Transverse colon (tissue), 4 donors: Measurements from ENCODE around the gene AQR. TPM values are rescaled to one million over a fixed set of nuclear protein-coding genes. Genes with fewer than 3 reads are reported as not detected.

Source experiments
- DNase-seq: peaks from one replicate; pipeline ENCODE4 v3.0.0-alpha.2; 2019
- H3K27ac ChIP-seq, 4 donors: fragments of 200-600 bp; sonication (generic); 2 replicates each; pipeline ENCODE4 v1.5.1; 2016 to 2018; ENCODE audit warnings: inconsistent platforms in 4 of 4
- H3K27me3 ChIP-seq: fragments of 200-600 bp; sonication (generic); 2 replicates; pipeline ENCODE4 v1.5.1; 2017; ENCODE audit warnings: inconsistent platforms
- H3K36me3 ChIP-seq, 4 donors: fragments of 200-600 bp; sonication (generic); 2 replicates each; pipeline ENCODE4 v1.5.1; 2017 to 2019; ENCODE audit warnings: inconsistent platforms in 4 of 4
- H3K4me1 ChIP-seq, 4 donors: fragments of 200-600 bp; sonication (generic); 2 replicates each; pipeline ENCODE4 v1.5.1; 2017 to 2020; ENCODE audit warnings: inconsistent platforms in 4 of 4
- H3K4me3 ChIP-seq, 4 donors: fragments of 200-600 bp; sonication (generic); 1 replicate in 1 of 4; 2 replicates in 3 of 4; pipeline versions ENCODE4 v1.5.1 to v1.6.1; 2017 to 2019; ENCODE audit warnings: inconsistent platforms in 4 of 4
- H3K9me3 ChIP-seq, 2 donors: fragments of 200-600 bp; sonication (generic); 2 replicates each; pipeline ENCODE4 v1.5.1; 2017 to 2019; ENCODE audit warnings: inconsistent platforms in 2 of 2
- CTCF ChIP-seq, 5 experiments: fragments of 200-600 bp in 3 of 5; fragments of 450-650 bp in 2 of 5; sonication (generic) in 3 of 5; IDR thresholded peaks; 1 replicate in 2 of 5; 2 replicates in 3 of 5; pipeline ENCODE4 v1.5.1; 2016 to 2017; ENCODE audit warnings: antibody characterized with exemption in 5 of 5, inconsistent platforms in 3 of 5, mild to moderate bottlenecking in 2 of 5, moderate library complexity in 1 of 5
- EP300 ChIP-seq: sonication (generic); formaldehyde crosslinking; IDR thresholded peaks from one replicate; pipeline ENCODE4 v1.6.1; 2017; ENCODE audit warnings: antibody characterized with exemption, low read depth
- POLR2A ChIP-seq: fragments of 450-650 bp; IDR thresholded peaks from one replicate; pipeline ENCODE4 v1.6.1; 2016; ENCODE audit warnings: antibody characterized with exemption, mild to moderate bottlenecking, moderate library complexity
- POLR2AphosphoS5 ChIP-seq, 3 donors: sonication (generic); formaldehyde crosslinking; IDR thresholded peaks; one replicate each; pipeline ENCODE4 v1.6.1; 2016; ENCODE audit warnings: antibody characterized with exemption in 3 of 3
- WGBS, 2 donors: methylation state at CpG; one replicate each; pipeline ENCODE4 v1.1.5; 2018; ENCODE audit warnings: low coverage in 1 of 2; 5-methylcytosine and 5-hydroxymethylcytosine counted together
- in situ Hi-C, 4 donors: fragments of 200-750 bp; cut with MboI; loops; one replicate each; pipeline versions ENCODE4 v1.15.0 to v1.15.1; 2017; ENCODE audit warnings: low sequenced_read_pairs in 3 of 4, low pct_ligation_motif_present in 1 of 4, low pct_unique_long_range_greater_than_20kb in 1 of 4
- intact Hi-C: fragments of 100-400 bp; cut with DNase I; formaldehyde crosslinking; loops from one replicate; pipeline ENCODE4 v1.15.1; 2023; ENCODE audit warnings: low total_unique reads
- total RNA-seq, 4 donors: library from RNA; depleted of rRNA; stranded (reverse); fragments of >200 nt; gene quantifications; one replicate each; pipeline ENCODE4 v1.1.0, GENCODE V29; 2016

AQR gene
- total RNA-seq, 4 donors from 2014 or later: 13.8 to 25.7 (median 23.5) TPM

- TF ChIP-seq CTCF (IDR thresholded peaks at IDR 0.05) (no peak), POLR2A (no peak), POLR2AphosphoS5 (IDR thresholded peaks at IDR 0.05) (no peak), EP300 (no peak)
- in situ Hi-C loops: no loop called here
- Histone ChIP-seq H3K9me3 (no peaks in the 10 kb centered on the region), H3K27ac (no peak overlapping the region), H3K4me1 (no peaks in the 10 kb centered on the region), H3K4me3 (no peak overlapping the region), H3K27me3 (no peaks in the 10 kb centered on the region), H3K36me3 (no peaks in the 10 kb centered on the region)
- no peak for DNase-seq
- WGBS, 2 donors: 67 to 91% methylated on average over 1 of the region's 1 CpG
- intact Hi-C loops: no loop called here
Observed at GRCh38 chr15:34994925-34995324, 25.4 kb upstream of the AQR start.

GRCh38 chr15:34993877-34994276 is 24.3 kb upstream of the AQR start:
- in situ Hi-C loops: no loop called here
- WGBS, 2 donors: 69 to 81% methylated on average over 4 of the region's 4 CpGs
- H3K27me3 ChIP-seq: no peaks in the 10 kb centered on the region

DNA sequence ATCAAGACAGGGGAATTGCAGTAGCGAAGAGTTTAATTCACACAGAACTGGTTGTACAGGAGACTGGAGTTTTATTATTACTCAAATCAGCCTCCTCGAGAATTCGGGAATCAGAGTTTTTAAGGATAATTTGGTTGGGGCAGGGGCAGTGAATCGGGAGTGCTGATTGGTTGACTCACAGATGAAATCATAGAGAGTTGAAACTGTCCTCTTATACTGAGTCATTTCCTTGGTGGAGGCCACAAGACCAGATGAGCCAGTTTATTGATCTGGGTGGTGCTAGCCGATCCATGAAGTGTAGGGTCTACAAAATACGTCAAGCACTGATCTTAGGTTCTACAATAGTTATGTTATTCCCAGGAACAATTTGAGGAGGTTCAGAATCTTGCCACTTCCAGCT is 23.9 kb upstream of the AQR start:
- no peak overlapping the region for H3K4me3 ChIP-seq
- H3K27ac ChIP-seq: no peak overlapping the region
- H3K9me3 ChIP-seq: no peaks in the 10 kb centered on the region
- no peaks in the 10 kb centered on the region for H3K36me3 ChIP-seq
- intact Hi-C loops: no loop called here
- TF ChIP-seq POLR2A (no peak), EP300 (no peak), POLR2AphosphoS5 (IDR thresholded peaks at IDR 0.05) (no peak), CTCF (IDR thresholded peaks at IDR 0.05) (no peak)
- no peaks in the 10 kb centered on the region for H3K27me3 ChIP-seq
- in situ Hi-C loops: no loop called here
- peaks cover 0 to 6% (median 2%) of the 10 kb centered on the region in 4 donors for H3K4me1 ChIP-seq
- no peak for DNase-seq
- 80 to 97% methylated on average over 4 to 6 of the region's 6 CpGs for WGBS, 2 donors

More at GRCh38 chr15:34993877-34994276, 24.3 kb upstream of the AQR start:
- intact Hi-C loops: no loop called here
- H3K36me3 ChIP-seq: no peaks in the 10 kb centered on the region
- peaks cover 0 to 3% (median 1%) of the 10 kb centered on the region in 4 donors for H3K4me1 ChIP-seq
- H3K4me3 ChIP-seq: no peak overlapping the region
- H3K27ac ChIP-seq: no peak overlapping the region
- no peak for DNase-seq
- no peak for TF ChIP-seq POLR2A
- TF ChIP-seq POLR2AphosphoS5 (IDR thresholded peaks at IDR 0.05): no peak
- TF ChIP-seq EP300: no peak
- TF ChIP-seq CTCF (IDR thresholded peaks at IDR 0.05): no peak
- H3K9me3 ChIP-seq: no peaks in the 10 kb centered on the region

- TF ChIP-seq EP300 (no peak), CTCF (IDR thresholded peaks at IDR 0.05) (no peak), POLR2AphosphoS5 (IDR thresholded peaks at IDR 0.05) (peak in 2 of 3 donors; percentile 73 to 86), POLR2A (peak; percentile 67)
- Histone ChIP-seq H3K36me3 (no peaks in the 10 kb centered on the region), H3K27ac (peak within 1 kb of the TSS; percentile 93 to 98 (median 95)), H3K9me3 (no peaks in the 10 kb centered on the region), H3K27me3 (no peaks in the 10 kb centered on the region), H3K4me1 (peaks cover 14 to 33% (median 23%) of the 10 kb centered on the region in 4 donors), H3K4me3 (peak within 1 kb of the TSS; percentile 69 to 98 (median 78))
- in situ Hi-C loops (no loop called here), intact Hi-C loops (no loop called here)
- DNase-seq: peak; percentile 83
- 0% methylated on average over 3 to 45 of the region's 60 CpGs for WGBS, 2 donors
Observed at GRCh38 chr15:34988027-34988902, 18.7 kb upstream of the AQR start, which contains the start of gene ZNF770. Gene ZNF770 (minus strand): TSS chr15:34988287. CDS start chr15:34983434, 4,853 bp downstream.
